Measurements from ENCODE around the gene LUC7L3.

Gene LUC7L3

DNA sequence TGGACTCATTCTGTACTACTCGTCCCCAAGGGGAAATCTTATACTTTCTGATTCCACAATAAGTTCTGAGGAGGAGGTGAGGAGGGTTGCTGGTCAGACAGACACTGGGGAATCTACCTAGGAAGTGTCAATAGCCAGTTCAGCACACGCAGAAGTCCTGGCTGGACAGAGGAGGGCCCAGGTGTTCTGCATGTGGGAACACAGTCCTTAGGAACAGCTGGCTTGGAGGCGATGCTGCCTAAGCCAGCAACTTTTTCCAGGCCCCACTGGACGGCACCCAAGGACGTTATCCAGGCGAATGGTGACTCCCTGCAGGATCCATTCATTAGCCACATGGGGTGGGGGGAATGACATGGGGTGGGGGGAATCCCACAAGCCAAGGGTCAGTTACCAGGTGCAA is 86.1 kb downstream of the LUC7L3 start:
- no peak for DNase-seq
- no peak for TF ChIP-seq POLR2A (IDR thresholded peaks at IDR 0.05; ENCODE audit: low read length)
- no peak for TF ChIP-seq GATA1 (IDR thresholded peaks at IDR 0.05; ENCODE audit: low read depth, low read length)

Measured in erythroblast (primary cell).